BJ (cell line): ENCODE data around the gene RGS12. TPM values are rescaled to one million over a fixed set of nuclear protein-coding genes. Genes with fewer than 3 reads are reported as not detected.

ENCODE experiments used
- CTCF ChIA-PET: fragments of 350-600 bp; formaldehyde crosslinking; extraction: SDS; loops from one replicate; lab custom pipeline; 2021; ENCODE audit warnings: antibody characterized with exemption, inconsistent platforms; lab: Yijun Ruan, JAX
- POLR2A ChIA-PET: fragments of 300-600 bp; sonication (Branson Sonifier 250); formaldehyde crosslinking; extraction: SDS; loops from one replicate; lab custom pipeline; 2021; ENCODE audit warnings: antibody characterized with exemption; lab: Charles Lee
- DNase-seq: peaks from one replicate; pipeline ENCODE4 v3.0.0-alpha.2; 2011; ENCODE audit warnings: low read depth
- H3K27me3 ChIP-seq: 2 replicates; pipeline ENCODE4 v1.6.0; 2011; ENCODE audit warnings: low read length; ENCODE audit not compliant: control insufficient read depth, insufficient read depth
- H3K36me3 ChIP-seq: 2 replicates; pipeline ENCODE4 v1.5.1; 2011; ENCODE audit warnings: low read length; ENCODE audit not compliant: control insufficient read depth, insufficient read depth
- H3K4me3 ChIP-seq: 2 replicates; pipeline ENCODE4 v1.5.1; 2011; ENCODE audit warnings: low read depth, mild to moderate bottlenecking, control low read depth, low read length
- polyA plus RNA-seq: library from polyadenylated mRNA; depleted of rRNA; stranded (reverse); fragments of >200 nt; gene quantifications from 2 replicates; pipeline ENCODE4 v1.2.3, GENCODE V29; 2011
- TF ChIP-seq, protein P1 (sequence below): IDR thresholded peaks from 2 replicates; pipeline ENCODE4 v1.5.1; 2011; ENCODE audit warnings: low read depth, mild to moderate bottlenecking, control low read depth, inconsistent platforms, low read length, moderate library complexity; ENCODE audit not compliant: insufficient read depth

Gene RGS12
- polyA plus RNA-seq, 1 experiment = 16.3 TPM

DNA sequence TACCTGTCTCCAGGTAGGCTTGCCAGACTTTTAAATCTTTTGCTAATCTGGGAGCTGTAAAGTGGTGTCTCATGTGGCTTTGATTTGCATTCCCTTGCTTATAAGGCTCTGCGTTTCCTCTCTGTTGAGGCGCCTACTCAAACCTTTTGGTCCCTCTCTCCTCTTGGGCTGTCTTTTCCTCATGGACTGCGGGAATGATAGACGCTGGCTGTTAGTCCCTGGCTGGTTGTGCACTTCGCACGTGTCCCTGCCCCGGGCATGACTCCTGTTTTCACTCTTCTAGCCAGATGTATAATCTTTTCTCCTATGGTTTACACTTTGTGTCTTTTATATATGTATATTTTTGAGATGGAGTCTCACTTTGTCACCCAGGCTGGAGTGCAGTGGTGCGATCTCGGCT lies 39.7 kb downstream of the RGS12 start:
- TF ChIP-seq, protein P1, sequence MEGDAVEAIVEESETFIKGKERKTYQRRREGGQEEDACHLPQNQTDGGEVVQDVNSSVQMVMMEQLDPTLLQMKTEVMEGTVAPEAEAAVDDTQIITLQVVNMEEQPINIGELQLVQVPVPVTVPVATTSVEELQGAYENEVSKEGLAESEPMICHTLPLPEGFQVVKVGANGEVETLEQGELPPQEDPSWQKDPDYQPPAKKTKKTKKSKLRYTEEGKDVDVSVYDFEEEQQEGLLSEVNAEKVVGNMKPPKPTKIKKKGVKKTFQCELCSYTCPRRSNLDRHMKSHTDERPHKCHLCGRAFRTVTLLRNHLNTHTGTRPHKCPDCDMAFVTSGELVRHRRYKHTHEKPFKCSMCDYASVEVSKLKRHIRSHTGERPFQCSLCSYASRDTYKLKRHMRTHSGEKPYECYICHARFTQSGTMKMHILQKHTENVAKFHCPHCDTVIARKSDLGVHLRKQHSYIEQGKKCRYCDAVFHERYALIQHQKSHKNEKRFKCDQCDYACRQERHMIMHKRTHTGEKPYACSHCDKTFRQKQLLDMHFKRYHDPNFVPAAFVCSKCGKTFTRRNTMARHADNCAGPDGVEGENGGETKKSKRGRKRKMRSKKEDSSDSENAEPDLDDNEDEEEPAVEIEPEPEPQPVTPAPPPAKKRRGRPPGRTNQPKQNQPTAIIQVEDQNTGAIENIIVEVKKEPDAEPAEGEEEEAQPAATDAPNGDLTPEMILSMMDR = no peak
- Histone ChIP-seq H3K27me3 (no peaks in the 10 kb centered on the region), H3K4me3 (no peak overlapping the region), H3K36me3 (no peaks in the 10 kb centered on the region; the same call in 1 of the 2 replicates)
- ChIA-PET POLR2A (no interaction called here), CTCF (interaction anchor here (1.3 kb wide), 1 partner anchor 148 kb away, joined by 3 read pairs; no protein-coding TSS in a partner anchor)
- no peak for DNase-seq

DNA sequence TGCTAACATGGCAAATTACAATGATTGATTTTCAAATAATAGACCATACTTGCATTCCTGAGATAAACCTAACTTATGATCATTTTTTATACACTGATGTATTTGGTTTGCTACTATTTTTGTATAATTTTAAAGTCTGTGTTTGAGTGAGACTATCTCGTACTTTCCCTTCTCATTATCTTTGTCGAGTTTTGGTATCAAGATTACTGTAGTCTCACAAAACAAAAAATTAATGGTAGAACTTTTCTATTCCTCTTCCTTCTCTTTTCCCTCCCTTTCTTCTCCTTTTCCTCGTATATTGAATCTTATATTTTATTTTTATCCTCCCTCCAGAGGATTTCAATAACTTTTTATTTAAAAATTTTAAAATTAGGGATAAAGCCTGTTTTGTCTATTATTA lies 41.5 kb downstream of the RGS12 start:
- Histone ChIP-seq H3K27me3 (no peaks in the 10 kb centered on the region), H3K4me3 (no peak overlapping the region), H3K36me3 (no peaks in the 10 kb centered on the region; the same call in 1 of the 2 replicates)
- POLR2A ChIA-PET = no interaction called here
- TF ChIP-seq, protein P1 = no peak
- CTCF ChIA-PET = interaction anchor here (1.0 to 1.4 kb wide), 2 partner anchors 11 to 12 kb away, joined by 3 to 5 read pairs; no protein-coding TSS in a partner anchor
- no peak for DNase-seq

DNA sequence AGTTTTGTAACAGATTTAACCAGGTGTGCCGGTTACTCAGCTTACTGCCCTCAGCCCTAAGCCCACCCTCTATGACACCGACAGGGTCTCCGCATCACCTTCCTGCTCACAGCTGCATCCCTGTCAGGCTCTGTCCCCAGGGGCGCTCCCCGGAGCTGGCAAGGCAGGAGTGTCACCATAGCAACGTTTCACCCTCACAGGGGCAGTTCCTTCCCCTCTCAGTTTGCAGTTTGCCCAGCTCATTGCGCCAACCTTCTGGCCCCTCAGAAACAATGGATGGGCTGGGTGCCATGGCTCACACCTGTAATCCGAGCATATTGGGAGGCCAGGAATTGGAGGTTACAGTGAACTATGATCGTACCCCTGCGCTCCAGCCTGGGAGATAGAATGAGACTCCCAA lies 42.6 kb downstream of the RGS12 start:
- no peak for DNase-seq
- Histone ChIP-seq H3K4me3 (no peak overlapping the region), H3K27me3 (no peaks in the 10 kb centered on the region), H3K36me3 (no peaks in the 10 kb centered on the region; the same call in 1 of the 2 replicates)
- POLR2A ChIA-PET = no interaction called here
- CTCF ChIA-PET = interaction anchor here (1.5 to 2.1 kb wide), 2 partner anchors 10 to 11 kb away, joined by 4 to 7 read pairs; no protein-coding TSS in a partner anchor
- TF ChIP-seq, protein P1 = no peak

DNA sequence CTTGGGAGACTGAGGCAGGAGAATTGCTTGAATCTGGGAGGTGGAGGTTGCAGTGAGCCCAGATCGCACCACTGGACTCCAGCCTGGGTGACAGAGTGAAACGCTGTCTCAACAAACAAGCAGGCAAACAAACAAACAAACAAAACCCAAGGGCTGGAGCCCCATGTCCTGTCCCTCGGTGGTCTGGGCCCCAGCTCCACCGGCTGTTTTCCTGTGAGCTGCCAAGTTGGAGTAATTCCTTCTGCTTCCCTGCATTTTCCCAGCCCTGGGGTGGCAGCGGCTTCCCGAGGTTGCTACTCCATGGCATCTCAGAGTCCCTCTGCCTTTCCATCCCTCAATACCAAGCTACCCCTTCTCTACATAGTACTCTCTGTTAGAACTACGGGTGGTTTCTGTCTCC lies 43.2 kb downstream of the RGS12 start:
- Histone ChIP-seq H3K27me3 (no peaks in the 10 kb centered on the region), H3K4me3 (no peak overlapping the region), H3K36me3 (no peaks in the 10 kb centered on the region; the same call in 1 of the 2 replicates)
- ChIA-PET POLR2A (no interaction called here), CTCF (interaction anchor here (1.5 to 2.1 kb wide), 2 partner anchors 9 to 10 kb away, joined by 4 to 7 read pairs; no protein-coding TSS in a partner anchor)
- TF ChIP-seq, protein P1 = no peak
- no peak for DNase-seq

DNA sequence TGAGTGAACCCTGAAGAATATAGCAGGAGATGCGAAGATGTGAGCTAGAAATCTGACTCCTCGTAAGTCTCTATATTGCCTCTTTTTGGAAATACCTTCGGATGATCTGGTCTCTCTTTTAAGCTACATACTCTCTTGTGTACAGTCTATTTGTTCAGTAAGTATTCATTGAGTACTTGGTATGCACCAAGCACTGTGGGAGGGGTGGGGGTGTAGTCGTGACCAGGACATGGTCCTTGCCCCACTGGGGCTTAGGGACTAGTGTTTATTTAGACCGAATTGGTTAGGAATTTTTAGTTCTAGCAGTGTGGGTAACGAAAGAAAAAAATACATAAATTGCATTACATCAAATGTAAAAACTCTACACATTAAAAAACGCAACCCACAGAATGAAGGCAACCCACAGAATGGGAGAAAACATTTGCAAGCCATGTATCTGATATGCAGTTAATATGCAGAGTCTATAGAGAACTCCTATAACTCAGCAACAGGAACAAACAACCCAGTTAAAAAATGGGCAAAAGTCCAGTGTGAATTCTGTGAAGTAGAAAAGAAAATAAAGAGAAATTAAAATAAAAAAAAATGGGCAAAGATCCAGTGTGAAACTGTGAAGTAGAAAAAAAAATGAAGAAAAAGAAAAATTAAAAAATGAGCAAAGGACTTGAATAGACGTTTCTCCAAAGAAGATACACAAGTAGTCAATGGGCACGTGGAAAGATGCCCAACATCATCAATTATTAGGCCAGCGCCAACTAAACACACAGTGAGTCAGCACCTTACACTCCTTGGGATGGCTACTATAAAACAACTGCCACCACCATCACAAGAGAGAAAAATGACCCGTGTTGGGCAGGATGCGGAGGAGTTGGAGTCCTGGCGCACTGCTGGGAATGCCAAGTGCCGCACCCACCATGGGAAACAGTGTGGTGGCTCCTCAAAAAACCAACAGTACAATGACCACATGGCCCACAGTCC lies 43.8 kb downstream of the RGS12 start:
- TF ChIP-seq, protein P1 = no peak
- CTCF ChIA-PET = interaction anchor here (1.5 to 2.1 kb wide), 2 partner anchors 8 to 10 kb away, joined by 4 to 7 read pairs; no protein-coding TSS in a partner anchor
- no peaks in the 10 kb centered on the region; the same call in 1 of the 2 replicates for H3K36me3 ChIP-seq
- no peak overlapping the region for H3K4me3 ChIP-seq
- H3K27me3 ChIP-seq = no peaks in the 10 kb centered on the region
- POLR2A ChIA-PET = no interaction called here
- DNase-seq = no peak
